HG03095 (cell line): ENCODE results near the gene NEK4.

Source experiments
- ATAC-seq: cut with Tn5 transposase; IDR thresholded peaks from one replicate; pipeline ENCODE4 v1.9.1; 2021; ENCODE audit warnings: moderate library complexity; ENCODE audit not compliant: unreplicated experiment

Gene NEK4

GRCh38 chr3:52770496-52771333 is at the start of gene NEK4:
NEK4 (minus strand) TSS chr3:52770940; CDS start chr3:52770746, 194 bp downstream.
- ATAC-seq, result peak; percentile 88

GRCh38 chr3:52819936-52820335 is 49.2 kb upstream of the NEK4 start:
- no peak for ATAC-seq

GRCh38 chr3:52817860-52818259 is 47.1 kb upstream of the NEK4 start:
- no peak for ATAC-seq

- no peak for ATAC-seq
Measured at GRCh38 chr3:52817221-52817620, 46.5 kb upstream of the NEK4 start.

- no peak for ATAC-seq
Measured at GRCh38 chr3:52816654-52817053, 45.9 kb upstream of the NEK4 start.

GRCh38 chr3:52816199-52816598 is 45.5 kb upstream of the NEK4 start:
- ATAC-seq, result no peak

GRCh38 chr3:52813810-52814209 is 43.1 kb upstream of the NEK4 start:
- ATAC-seq, result no peak

GRCh38 chr3:52811452-52812011 is 40.8 kb upstream of the NEK4 start:
- no peak for ATAC-seq

- ATAC-seq, result no peak
Measured at GRCh38 chr3:52810923-52811322, 40.2 kb upstream of the NEK4 start.

- no peak for ATAC-seq
Measured at GRCh38 chr3:52809662-52810377, 39.1 kb upstream of the NEK4 start.

GRCh38 chr3:52809149-52809548 is 38.4 kb upstream of the NEK4 start:
- ATAC-seq, result no peak

- no peak for ATAC-seq
Measured at GRCh38 chr3:52805270-52806039, 34.7 kb upstream of the NEK4 start.

GRCh38 chr3:52801839-52802238 is 31.1 kb upstream of the NEK4 start:
- ATAC-seq, result no peak

- no peak for ATAC-seq
Measured at GRCh38 chr3:52800079-52800478, 29.3 kb upstream of the NEK4 start.

GRCh38 chr3:52798978-52799476 is 28.3 kb upstream of the NEK4 start:
- ATAC-seq, result no peak

GRCh38 chr3:52798376-52798977 is 27.7 kb upstream of the NEK4 start:
- no peak for ATAC-seq

GRCh38 chr3:52796411-52796810 is 25.7 kb upstream of the NEK4 start:
- no peak for ATAC-seq

GRCh38 chr3:52795298-52795900 is 24.7 kb upstream of the NEK4 start:
- no peak for ATAC-seq

- no peak for ATAC-seq
Measured at GRCh38 chr3:52794612-52795099, 23.9 kb upstream of the NEK4 start, which contains the start of gene ITIH3. ITIH3 (plus strand) TSS chr3:52794796; CDS start chr3:52794804, 8 bp downstream.
